ENCODE data around the gene KLF18.

DNA sequence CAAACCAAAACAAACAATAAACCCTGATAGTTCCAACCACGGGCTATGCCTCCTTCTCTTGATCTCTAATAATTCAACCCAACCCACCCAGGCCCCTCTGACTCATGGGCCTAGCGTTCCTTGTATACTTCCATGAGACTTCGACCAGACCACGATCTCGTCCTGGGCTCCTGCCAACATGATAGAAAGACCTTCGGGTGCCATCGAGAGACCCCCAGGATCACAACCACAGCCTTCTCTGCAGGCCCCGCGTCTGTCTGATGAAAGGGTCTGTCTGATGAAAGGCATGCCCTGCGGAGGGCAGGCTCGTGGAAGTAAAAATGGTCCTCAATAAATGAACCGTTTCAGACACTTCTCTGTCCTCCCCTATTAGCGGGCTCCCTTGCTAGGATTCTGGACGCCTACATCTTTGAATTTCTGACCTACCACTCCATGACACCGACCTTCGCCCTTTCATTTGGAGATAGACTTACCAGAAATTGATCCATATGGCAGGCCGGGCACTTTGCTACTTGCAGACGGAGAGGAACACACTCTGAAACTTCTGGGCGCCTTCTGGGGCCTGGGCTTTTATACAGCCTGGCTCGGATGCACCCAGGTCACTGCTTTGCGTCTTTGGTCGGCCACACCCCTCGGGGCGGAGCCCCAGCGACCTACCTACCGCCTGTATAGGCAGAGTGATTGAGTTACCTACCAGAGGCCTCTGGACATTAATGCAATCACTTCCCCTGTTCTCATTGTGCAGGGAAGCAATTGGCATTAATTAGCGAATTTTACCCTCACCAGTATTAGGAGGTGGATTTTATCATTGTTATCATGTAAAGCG, 5.3 kb upstream of the KLF18 start:
- TF ChIP-seq POLR2A (IDR thresholded peaks at IDR 0.05; ENCODE audit: low read length), result no peak
- no peak for TF ChIP-seq GATA1 (IDR thresholded peaks at IDR 0.05; ENCODE audit: low read depth, low read length)
